HG03095 (cell line): ENCODE measurements around the gene SLC19A1.
"Not testable (repeated sequence)": the region's sequence is repeated elsewhere in the genome, so short reads cannot be mapped to it uniquely, and the experiment has no call there.

Source experiments
- ATAC-seq: cut with Tn5 transposase; IDR thresholded peaks from one replicate; pipeline ENCODE4 v1.9.1; 2021; ENCODE audit warnings: moderate library complexity; ENCODE audit not compliant: unreplicated experiment

The SLC19A1 gene

DNA sequence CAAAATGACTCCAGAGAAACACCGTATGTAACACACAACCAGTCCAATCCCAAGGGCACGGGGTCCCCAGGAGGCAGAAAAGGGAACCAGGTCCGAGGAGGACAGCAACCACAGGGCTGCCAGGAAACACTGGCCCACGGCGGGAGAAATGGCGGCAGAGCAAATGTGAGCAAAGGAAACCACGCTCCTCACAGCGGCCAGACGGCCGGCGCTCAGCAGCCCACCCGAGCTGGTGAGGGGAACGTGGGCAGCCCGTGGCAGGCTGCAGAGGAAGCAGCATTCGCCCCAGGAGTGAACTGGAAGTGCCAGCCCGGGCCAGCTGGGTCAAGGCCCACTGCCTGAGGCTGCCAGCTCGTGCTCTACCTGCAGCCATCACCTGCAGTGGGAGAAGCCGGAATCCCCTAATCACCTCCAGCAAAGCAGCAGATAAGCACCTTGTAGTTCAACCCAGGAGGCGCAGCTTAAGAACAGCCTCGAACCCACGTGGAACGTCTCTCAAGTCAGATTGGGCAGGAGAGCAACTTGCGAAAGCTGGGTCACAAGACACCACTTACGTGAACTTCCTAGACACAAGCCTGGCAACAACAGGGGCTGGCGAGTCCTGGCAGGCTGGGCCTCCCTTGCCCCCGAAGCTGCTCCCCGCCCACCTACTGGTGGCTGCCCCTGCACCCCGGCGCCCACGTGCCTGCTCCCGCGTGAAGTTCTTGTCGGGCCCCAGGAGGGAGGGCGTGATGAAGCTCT lies 6.7 kb downstream of the SLC19A1 start:
- no peak for ATAC-seq

DNA sequence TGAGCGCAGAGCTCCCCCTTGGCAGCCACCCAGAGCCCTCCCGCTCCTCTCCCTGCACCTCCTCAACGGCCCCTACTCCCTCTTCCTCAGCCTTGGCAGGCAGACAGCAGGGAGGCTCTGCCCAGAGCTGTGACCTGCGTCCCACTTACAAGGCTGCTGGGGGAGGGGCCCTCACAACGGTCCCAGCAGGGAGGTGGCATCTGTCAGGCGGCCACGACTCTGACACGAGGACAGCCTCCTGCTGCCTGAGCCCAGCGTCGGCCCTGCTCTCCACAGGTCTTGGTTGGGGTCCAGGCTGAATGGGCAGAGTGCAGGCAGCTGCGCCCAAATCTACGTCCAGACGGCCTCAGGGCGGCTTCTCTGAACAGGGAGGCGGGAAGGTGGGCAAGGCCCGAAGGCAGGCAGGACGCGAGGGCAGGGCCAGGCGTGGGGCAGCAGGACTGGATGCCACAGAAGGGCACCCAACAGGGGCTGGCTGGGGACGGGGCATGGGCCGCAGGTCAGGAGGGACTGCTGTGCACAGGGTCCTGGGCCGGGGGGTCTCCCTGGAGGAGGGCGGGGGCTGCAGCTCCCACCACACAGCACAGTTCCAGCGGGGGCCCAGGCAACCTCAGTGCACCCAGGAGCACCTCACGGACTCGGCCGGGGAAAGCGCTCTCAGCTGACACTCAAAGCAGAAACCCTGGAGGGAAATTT lies 7.5 kb downstream of the SLC19A1 start:
- ATAC-seq, result no peak

DNA sequence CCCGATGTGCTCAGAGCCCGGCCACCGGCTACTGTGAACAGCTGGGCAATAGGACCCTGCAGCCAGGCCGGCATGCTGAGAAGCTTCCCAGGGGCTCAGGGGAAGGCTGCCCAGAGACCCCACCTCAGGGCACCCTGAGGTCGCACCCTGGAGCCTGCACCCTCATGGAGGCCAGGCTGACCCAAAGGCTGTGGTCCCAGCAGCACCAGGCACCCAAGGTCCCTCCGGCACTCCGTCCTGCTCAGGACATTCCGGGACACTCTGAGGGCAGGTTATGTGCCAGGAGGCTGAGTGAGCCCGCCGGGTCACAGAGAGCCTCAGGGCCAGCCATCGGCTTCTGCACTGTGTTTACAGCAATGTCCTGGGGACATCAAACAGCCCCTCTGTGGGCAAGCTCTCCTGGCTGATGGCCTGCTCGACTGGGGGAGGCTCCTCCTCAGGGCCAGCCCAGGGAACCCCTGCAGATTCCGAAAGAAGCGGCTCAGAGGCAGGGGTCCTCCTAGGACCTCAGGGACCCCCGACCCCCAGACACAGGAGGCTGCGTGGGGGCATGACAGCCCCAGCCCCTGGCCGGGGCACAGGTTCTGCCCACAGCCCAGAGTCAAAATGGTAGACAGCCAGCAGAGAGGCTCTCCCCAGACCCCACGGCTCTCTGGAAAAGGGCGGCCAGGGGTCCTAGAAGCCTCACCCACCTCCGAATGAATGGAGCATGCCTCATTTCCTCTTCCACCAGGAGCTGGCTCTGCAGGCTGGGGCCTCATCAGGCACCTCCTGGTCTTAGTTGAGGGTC lies 8.2 kb downstream of the SLC19A1 start:
- ATAC-seq, result no peak

DNA sequence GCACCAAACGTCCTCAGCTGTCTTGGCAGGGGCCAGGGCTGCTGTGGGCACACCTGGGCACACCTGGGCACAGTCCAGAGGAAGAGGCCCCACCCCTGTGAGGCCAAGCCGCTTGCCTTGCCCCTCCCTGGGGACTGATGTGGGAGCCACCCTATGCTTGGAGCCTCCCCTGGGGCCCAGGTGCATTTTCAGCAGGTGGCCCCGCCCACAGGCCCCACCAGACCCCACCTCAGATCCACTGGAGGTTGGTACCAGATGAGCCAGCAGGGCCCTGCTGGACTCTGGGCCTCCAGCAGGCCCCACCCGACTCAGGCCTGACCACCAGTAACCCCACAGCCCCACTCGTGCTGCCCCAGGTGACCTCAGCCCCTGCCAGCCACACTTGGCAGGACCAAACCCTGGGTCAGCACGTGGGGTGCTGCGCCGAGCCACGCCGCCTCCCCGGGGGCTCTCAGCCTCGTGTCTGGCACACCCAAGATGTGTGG lies 8.8 kb downstream of the SLC19A1 start:
- ATAC-seq, result no peak

DNA sequence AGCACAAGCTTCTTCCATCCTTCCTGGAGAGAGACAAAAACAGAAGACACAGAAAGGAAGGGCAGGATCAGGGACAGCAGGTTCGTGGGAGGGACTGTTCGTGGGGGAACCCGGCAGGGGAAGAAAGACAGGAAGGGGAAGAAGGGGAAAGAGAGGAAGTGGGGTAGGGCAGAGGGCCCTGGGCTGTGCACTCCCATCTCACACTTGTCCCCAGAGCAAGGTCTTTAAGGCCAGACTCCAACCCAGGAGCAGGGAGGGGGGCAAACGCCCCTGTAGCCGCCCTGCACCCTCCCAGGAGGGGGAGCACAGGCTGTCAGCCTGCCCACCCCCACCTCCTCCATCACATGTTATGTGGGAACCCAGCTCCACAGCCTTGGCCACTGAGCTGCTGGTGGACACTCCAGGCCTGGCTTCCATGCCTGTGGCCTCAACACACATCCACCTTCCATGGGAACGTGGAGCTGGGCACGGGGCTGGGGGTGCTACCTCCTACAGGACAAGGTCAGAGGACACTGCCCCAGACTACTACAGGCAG lies 9.3 kb downstream of the SLC19A1 start:
- ATAC-seq, result no peak

DNA sequence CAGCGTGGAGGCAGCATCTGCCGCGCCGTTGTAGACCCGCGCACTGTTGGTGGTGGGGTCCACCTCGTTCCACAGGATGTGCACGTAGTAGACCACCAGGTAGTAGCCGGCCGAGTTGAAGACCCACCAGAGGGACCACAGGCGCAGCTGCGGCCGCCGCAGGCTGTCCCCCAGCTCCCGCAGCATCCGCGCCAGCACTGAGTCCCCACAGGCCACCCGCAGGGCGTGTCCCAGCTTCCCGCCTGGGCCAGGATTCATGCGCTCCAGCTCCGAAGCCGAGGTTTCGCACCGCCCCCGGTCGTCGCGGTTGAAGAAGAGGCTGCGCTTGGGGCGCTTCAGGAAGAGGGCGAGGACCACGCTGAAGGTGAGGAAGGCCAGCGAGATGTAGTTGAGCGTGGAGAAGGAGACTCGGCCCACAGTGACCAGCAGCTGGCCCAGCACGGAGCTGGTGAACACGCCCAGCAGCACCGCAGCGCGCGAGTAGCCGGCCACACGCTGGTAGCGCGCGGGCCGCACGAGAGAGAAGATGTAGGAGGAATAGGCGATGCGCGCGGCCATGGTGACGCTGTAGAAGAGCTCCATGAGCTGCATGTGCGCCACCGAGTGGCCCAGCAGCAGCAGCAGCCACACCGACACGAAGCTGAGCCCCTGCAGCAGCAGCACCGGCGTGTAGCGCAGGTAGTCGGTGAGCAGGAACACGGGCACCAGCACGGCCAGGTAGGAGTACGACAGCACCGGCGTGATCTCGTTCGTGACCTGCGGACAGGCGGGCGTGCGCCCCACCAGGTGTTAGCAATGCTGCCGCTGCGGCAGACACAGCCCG lies 10.6 kb downstream of the SLC19A1 start:
- ATAC-seq, result no peak

DNA sequence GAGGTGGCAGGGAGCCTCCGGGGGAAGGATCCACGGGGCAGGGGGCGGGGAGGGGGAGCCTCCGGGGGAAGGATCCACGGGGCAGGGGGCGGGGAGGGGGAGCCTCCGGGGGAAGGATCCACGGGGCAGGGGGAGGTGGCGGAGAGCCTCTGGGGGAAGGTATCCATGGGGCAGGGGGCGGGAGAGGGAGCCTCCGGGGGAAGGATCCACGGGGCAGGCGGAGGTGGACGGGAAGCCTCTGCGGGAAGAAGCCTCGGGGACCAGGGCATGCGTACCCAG lies 11.2 kb downstream of the SLC19A1 start:
- not testable (repeated sequence) for ATAC-seq

DNA sequence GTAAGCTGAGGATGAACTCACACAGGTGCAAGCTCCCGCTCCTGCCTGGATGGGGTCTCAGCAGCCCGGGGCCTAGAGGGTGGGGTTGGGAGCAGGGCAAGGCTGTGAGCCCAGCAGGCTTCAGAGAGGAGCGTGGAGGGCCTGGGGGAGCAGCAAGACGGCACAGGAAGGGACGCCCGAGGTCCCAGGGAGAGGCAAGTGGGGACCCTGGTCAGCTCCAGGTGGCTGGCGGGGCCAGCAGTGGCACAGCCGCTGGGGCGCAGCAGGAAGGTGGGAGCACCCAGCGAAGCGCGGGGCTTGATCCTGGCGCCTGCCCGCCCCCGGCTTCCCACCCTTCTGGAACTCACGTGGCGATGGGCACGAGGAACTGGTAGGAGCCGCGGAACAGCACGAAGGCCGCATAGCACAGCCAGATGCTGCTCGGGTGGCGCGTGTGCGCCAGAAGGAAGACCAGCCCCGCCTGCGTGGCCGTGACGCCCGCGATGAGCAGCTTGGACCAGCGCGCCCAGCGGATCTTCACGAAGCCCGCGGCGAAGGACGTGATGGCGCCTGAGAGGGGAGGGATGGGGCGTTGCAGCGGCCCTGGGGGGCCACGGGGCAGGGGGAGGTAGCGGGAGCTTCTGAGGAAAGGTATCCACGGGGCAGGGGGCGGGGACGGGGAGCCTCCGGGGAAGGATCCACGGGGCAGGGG lies 11.7 kb downstream of the SLC19A1 start:
- no peak for ATAC-seq

DNA sequence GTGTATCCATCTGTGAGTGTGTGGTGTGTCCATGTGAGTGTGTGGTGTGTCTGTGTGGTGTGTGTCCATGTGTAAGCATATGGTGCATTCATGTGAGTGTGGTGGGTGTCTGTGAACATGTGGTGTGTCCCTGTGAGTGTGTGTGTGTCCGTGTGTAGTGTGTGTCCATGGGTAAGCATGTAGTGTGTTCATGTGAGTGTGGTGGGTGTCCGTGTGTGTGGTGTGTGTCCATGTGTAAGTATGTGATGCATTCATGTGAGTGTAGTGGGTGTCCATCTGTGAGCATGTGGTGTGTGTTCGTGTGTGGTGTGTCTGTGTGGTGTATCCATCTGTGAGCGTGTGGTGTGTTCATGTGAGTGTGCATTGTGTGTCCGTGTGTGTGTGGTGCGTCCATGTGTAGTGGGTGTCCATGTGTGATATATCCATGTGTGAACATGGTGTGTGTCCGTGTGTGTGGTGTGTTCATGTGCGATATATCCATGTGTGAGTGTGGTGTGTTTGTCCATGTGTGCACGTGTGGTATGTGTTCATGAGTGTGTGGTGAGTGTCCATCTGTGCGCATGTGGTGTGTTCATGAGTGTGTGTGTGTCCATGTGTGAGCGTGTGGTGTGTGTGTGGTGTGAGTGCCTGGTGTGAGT lies 12.3 kb downstream of the SLC19A1 start:
- ATAC-seq, result no peak

DNA sequence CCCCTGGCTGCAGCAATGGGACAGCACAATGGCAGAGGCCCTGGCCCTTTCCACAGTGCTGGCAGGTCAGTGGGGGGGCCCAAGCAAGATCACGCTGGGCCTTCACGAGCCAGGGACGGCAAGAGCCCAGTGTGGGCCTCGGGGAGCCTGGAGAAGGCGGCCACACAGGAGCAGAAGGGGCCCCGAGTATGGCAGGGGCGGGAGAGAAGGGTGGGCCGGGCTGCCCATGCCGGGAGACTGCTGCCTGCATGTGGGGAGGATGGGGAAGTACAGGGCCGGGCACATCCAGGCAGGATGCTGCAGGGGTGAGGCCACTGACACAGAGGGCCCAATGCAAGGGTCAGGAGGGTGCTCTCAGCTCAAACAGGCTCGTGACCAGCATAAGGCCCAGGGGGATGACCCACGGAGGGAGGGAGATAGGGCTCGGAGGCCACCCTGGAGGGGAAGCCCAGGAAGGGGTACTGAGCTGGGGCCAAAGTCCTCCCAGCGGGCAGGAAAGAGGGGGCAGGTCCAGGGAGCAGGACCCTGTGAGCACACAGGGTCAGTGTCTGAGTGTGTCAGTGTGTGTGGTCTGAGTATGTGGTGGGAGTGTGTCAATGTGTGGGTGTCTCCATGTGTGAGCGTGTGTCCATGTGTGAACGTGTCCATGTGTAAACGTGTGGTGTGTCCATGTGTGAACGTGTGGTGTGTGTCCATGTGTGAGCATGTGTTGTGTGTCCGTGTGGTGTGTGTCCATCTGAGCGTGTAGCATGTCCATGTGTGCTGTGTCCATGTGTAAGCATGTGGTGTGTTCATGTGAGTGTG lies 13.1 kb downstream of the SLC19A1 start:
- ATAC-seq, result no peak

DNA sequence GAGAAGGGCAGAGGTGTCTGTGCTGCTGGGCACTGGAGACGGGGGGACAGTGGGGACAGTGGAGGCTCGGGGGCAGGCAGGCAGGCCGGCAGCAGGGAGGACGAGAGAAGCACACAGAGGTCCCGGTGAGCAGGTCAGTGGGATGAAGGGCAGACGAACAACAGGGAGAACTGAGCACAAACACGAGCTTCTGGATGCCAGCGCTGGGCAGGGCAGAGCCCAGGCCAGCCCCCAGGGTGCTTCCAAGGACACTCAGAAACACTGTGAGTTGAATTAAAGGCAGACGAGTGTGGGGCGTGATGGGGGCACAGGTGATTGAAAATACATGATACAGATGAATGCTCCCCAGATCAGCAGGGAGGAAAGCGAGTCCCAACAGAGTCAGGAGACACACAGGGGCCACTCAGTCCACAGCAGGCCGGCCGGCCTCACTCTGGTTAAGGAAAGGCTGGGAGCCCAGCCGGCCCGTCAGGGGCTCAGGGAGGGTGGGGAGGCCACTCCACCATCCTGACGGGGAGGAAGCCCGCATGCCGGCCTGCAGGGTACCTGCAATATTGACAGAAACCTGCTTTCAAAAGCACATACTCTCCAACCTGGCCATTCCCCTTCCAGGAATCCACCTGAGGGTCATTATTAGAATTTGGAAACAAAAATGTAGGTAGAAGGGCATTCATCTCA lies 14.1 kb downstream of the SLC19A1 start:
- ATAC-seq, result no peak

DNA sequence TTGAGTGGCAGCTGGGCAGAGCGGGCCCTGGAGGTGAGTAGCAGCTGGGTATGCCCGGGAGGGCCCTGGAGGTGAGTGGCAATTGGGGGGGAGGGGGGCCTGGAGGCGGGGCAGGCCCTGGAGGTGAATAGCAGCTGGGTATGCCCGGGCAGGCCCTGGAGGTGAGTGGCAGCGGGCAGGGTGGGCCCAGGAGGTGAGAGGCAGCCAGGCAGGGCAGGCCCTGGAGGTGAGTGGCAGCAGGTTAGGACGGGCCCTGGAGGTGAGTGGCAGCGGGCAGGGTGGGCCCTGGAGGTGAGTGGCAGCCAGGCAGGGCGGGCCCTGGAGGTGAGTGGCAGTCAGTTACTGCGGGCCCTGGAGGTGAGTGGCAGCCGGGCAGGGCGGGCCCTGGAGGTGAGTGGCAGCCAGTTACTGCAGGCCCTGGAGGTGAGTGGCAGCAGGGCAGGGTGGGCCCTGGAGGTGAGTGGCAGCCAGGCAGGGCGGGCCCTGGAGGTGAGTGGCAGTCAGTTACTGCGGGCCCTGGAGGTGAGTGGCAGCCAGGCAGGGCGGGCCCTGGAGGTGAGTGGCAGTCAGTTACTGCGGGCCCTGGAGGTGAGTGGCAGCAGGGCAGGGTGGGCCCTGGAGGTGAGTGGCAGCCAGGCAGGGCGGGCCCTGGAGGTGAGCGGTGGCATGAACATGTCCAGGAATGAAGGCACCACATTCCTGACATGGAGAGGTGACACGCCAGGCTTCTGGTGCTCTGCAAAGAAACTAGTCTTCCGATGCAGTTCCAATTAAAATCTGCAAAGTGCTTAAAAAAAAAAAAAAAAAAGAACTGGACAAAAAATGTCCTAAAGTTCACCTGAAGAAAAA lies 14.9 kb downstream of the SLC19A1 start:
- not testable (repeated sequence) for ATAC-seq

DNA sequence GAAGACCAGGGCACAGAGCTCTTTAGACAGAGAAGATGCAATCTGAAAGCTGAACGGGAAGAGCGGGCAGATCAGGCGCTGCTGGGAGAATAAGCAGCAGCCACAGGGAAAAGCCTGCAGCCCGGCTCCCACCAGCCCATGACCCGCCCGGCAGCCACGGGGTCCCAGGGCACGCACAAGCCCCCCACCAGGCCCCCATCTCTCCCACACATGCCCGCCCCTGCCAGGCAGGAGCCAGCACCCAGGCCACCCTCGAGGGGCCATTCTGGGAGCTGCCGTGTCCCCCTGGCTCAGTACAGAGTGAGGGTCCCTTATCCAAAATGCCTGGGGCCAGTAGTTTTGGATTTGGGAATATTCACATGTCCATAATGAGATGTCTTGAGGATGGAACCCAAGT lies 16.3 kb downstream of the SLC19A1 start:
- no peak for ATAC-seq

DNA sequence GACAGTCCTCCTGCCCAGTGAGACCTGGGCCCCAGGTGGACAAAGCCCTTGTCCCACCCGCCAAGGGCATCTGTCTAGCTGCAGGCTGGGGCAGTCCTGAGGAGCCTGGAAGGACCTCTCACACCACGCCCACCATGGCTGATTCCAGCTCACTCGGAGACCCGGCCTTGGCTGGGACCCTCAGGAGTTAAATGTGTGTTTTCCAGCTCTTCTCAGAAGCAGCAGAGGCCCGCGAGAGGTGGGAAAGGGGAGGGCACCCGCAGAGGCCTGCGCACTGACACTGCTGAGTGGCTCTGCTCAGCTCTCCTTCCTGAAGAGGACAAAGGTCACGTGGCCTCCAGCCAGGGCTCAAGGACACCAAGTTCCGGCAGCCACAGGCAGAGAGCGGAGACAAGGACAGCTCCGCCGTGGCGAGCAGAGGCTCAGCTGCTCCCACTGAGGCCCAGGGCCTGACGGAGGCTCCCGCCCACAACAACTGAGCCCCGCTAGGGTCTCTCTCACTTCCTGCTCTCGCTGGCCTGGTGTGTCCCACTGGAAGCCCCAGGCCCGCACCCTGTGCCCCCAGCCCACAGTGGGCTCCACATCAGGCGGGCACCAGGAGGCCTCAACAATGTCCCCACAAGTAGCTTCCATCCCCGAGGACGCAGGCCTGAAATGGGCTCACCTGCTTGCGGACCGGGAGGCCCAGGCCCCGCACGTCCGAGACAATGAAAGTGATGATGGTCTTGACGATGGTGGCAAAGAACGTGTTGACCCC lies 16.9 kb downstream of the SLC19A1 start:
- ATAC-seq, result no peak

DNA sequence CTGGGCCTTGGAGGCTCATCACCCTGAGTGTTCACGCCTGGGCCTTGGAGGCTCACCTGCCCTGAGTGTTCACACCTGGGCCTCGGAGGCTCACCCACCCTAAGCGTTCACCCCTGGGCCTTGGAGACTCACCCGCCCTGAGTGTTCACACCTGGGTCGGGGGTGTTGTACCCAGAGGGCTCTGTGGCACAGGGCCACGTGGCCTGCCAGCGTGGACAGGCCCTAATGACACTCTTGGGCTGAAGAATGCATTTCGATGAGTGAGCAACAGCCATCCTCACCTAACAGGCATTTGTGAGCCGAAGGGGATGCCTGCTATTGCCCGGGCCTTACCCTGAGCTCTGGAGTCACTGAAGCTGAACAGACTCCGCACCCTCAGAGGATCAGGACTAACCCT lies 17.5 kb downstream of the SLC19A1 start:
- ATAC-seq, result no peak

DNA sequence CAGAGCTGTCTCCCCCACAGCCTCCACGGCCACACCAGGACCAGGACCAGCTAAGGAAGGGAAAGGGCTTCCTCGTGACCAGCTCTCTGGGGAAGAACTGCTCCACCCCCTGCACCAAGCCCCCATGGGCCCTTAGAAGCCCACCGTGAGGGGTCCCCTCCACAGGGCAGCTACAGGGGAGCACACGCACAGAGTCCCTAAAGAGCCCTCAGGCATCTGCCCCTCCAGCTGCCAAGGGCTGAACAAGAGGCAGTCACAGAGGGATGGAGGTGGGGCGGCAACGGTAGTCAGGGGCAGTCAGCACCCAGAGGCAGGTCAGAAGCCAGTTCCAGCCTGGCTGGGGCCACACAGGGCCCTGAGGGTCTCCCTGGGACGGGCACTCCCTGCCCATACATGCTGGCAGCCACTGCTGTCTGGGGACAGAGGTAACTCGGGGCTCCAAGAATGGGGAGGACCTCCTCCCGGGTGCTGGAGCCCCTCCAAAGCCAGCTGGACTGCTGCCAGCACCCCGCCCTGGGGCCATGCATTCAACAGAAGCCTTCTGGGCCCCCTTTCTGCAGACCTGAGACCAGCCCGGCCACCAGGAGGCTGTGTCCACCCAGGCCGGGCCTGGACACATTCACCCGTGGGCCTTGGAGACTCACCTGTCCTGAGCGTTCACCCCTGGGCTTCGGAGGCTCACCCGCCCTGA lies 18.7 kb downstream of the SLC19A1 start:
- ATAC-seq, result no peak
